ENCODE data around the gene TMCC1. TPM values are rescaled to one million over a fixed set of nuclear protein-coding genes. Genes with fewer than 3 reads are reported as not detected.

The TMCC1 gene
- total RNA-seq, 1 donor from 2014 or later, result 16.7 TPM

DNA sequence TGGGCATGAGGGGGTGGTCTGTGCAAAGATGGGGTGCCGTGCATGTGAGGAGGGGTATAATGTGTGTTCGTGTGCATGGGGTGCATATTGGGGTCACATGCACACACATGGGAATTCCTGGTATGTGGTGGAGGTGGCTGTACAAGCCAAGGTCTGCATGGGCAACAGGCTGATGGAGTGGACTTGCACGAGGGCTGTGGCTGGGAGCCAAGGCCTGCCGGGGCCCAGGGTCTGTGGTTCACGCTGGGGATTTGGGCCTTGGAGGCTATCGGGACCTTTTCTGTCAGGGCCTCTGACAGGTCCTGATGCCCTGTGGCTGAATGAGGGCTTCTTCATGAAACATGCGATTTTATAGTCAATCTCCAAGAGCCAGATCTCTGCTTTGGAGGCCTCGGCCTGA lies 277.2 kb downstream of the TMCC1 start:
- Histone ChIP-seq H3K4me1 (peaks cover 43% of the 10 kb centered on the region), H3K9me3 (no peaks in the 10 kb centered on the region), H3K27me3 (no peaks in the 10 kb centered on the region), H3K36me3 (no peaks in the 10 kb centered on the region), H3K27ac (peak overlapping the region; percentile 78), H3K4me3 (no peak overlapping the region)
- intact Hi-C loops (cut with DNase I), result no loop called here
- DNase-seq (ENCODE audit: extremely low spot score in 2 of 2), result no peak
- TF ChIP-seq POLR2AphosphoS5 (IDR thresholded peaks at IDR 0.05; ENCODE audit: insufficient read depth in 1 of 2, low read depth in 1 of 2), result no peak

DNA sequence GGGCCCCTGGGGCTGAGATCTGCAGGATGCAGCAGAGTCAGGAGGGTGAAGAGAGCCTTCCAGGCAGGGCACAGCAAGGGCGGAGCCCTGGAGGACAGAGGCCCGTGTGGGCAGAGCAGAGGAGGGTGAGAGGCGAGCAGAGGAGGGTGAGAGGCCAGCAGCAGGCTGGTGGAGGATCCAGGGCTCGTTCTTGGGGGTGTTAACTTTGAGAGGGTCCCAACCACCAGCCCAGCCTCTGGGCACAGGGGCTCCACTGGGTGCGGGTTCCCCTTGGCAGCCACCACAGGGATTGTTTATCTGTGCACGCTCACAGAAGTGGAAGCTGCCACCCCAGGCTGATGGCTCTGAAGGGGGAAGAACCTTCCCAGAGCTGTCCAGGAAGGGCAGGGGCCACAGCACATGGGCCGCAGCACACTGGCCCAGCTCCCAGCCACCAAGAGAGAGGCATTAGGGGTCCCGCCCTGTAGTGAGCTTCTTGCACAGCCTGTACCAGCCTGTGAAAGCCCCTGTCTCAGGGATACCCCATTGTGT lies 277.7 kb downstream of the TMCC1 start:
- peaks cover 47% of the 10 kb centered on the region for H3K4me1 ChIP-seq
- intact Hi-C loops (cut with DNase I), result no loop called here
- peak overlapping the region; percentile 78 for H3K27ac ChIP-seq
- TF ChIP-seq, protein P1, sequence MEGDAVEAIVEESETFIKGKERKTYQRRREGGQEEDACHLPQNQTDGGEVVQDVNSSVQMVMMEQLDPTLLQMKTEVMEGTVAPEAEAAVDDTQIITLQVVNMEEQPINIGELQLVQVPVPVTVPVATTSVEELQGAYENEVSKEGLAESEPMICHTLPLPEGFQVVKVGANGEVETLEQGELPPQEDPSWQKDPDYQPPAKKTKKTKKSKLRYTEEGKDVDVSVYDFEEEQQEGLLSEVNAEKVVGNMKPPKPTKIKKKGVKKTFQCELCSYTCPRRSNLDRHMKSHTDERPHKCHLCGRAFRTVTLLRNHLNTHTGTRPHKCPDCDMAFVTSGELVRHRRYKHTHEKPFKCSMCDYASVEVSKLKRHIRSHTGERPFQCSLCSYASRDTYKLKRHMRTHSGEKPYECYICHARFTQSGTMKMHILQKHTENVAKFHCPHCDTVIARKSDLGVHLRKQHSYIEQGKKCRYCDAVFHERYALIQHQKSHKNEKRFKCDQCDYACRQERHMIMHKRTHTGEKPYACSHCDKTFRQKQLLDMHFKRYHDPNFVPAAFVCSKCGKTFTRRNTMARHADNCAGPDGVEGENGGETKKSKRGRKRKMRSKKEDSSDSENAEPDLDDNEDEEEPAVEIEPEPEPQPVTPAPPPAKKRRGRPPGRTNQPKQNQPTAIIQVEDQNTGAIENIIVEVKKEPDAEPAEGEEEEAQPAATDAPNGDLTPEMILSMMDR (IDR thresholded peaks at IDR 0.05), result no peak
- TF ChIP-seq POLR2AphosphoS5 (IDR thresholded peaks at IDR 0.05; ENCODE audit: insufficient read depth in 1 of 2, low read depth in 1 of 2) (no peak), POLR2A (IDR thresholded peaks at IDR 0.05) (no peak)
- DNase-seq (ENCODE audit: extremely low spot score in 2 of 2), result no peak
- no peaks in the 10 kb centered on the region for H3K27me3 ChIP-seq
- H3K4me3 ChIP-seq, result no peak overlapping the region
- no peaks in the 10 kb centered on the region for H3K9me3 ChIP-seq
- no peaks in the 10 kb centered on the region for H3K36me3 ChIP-seq

DNA sequence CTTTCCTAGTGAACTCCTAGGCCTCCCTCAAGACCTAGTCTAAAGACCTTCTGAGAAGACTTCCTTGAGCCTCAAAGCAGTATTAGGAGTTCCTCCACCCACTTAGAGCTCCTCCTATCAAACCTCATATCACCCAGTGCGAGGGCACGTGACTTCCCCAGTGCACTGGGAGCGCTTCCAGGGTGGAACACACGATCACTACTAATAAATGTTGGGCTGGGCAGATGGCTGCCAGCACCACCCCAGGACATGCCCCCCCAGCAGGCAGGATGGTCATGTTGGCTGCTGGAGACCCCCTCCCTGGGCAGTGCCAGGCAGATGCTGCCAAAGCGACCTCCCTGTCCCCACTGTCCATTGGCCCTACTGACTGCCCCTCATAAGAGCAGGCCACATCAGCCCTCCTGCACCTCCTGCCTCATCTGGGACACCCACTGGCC lies 278.6 kb downstream of the TMCC1 start:
- Histone ChIP-seq H3K27ac (peak overlapping the region; percentile 78), H3K4me3 (no peak overlapping the region), H3K27me3 (no peaks in the 10 kb centered on the region), H3K4me1 (peaks cover 47% of the 10 kb centered on the region), H3K36me3 (no peaks in the 10 kb centered on the region), H3K9me3 (no peaks in the 10 kb centered on the region)
- intact Hi-C loops (cut with DNase I), result loop anchor here (5.0 kb wide), 1 partner anchor 123 kb away; no protein-coding TSS in a partner anchor
- TF ChIP-seq POLR2A (IDR thresholded peaks at IDR 0.05), result no peak
- TF ChIP-seq, protein P1 (IDR thresholded peaks at IDR 0.05), result no peak
- TF ChIP-seq POLR2AphosphoS5 (IDR thresholded peaks at IDR 0.05; ENCODE audit: insufficient read depth in 1 of 2, low read depth in 1 of 2), result no peak
- no peak for DNase-seq (ENCODE audit: extremely low spot score in 2 of 2)

DNA sequence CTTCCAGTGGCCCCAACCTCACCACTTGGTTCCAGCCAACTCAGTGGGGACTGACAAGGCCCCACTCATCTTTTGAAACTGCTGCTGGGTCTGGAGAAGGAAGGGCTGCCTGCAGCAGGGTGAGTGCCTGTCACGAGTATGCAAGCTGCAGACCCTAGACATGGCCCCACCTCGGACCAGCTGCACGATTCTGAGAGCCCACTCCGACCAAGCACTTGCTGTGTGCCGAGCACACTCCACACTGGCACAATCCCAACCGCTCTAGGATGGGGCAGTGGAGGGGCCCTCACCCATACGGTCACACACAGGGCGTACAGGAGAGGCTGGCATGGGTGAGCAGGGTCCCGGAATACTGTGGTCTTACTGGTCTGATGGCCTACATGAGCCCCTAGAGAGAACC lies 279.1 kb downstream of the TMCC1 start:
- DNase-seq (ENCODE audit: extremely low spot score in 2 of 2), result no peak
- no peak overlapping the region for H3K4me3 ChIP-seq
- intact Hi-C loops (cut with DNase I), result loop anchor here (5.0 kb wide), 1 partner anchor 122 kb away; no protein-coding TSS in a partner anchor
- H3K27ac ChIP-seq, result peak overlapping the region; percentile 78
- no peaks in the 10 kb centered on the region for H3K27me3 ChIP-seq
- H3K4me1 ChIP-seq, result peaks cover 47% of the 10 kb centered on the region
- TF ChIP-seq POLR2A (IDR thresholded peaks at IDR 0.05) (no peak), POLR2AphosphoS5 (IDR thresholded peaks at IDR 0.05; ENCODE audit: insufficient read depth in 1 of 2, low read depth in 1 of 2) (no peak)
- TF ChIP-seq, protein P1 (IDR thresholded peaks at IDR 0.05), result no peak
- no peaks in the 10 kb centered on the region for H3K36me3 ChIP-seq
- no peaks in the 10 kb centered on the region for H3K9me3 ChIP-seq

DNA sequence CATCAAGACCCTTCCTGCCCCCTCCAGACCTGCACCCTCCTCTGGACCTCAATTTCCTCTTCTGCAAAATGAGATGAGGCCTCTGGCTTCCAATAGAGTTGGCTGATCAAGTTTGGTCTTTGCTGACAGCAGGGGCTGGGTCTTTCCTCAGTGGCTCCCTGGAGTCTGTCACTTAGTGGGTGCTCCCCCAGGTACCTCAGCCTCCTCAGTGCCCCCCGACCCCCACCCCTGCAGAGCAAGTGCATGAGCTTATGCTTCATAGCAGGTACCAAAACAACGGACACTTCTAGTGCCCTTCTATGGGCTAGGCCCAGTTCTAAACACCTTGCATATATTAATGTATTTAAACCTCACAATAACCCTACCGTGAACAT lies 280.2 kb downstream of the TMCC1 start:
- DNase-seq (ENCODE audit: extremely low spot score in 2 of 2), result no peak
- intact Hi-C loops (cut with DNase I), result loop anchor here (5.0 kb wide), 1 partner anchor 121 kb away; no protein-coding TSS in a partner anchor
- Histone ChIP-seq H3K27ac (peak overlapping the region; percentile 71), H3K9me3 (no peaks in the 10 kb centered on the region), H3K4me3 (no peak overlapping the region), H3K4me1 (peaks cover 56% of the 10 kb centered on the region), H3K36me3 (no peaks in the 10 kb centered on the region), H3K27me3 (no peaks in the 10 kb centered on the region)
- TF ChIP-seq POLR2A (IDR thresholded peaks at IDR 0.05) (no peak), POLR2AphosphoS5 (IDR thresholded peaks at IDR 0.05; ENCODE audit: insufficient read depth in 1 of 2, low read depth in 1 of 2) (no peak)
- TF ChIP-seq, protein P1 (IDR thresholded peaks at IDR 0.05), result no peak
